Measurements from ENCODE around the gene KIAA1328.

GRCh38 chr18:37033419-37033818 is 204.5 kb downstream of the KIAA1328 start:
- TF ChIP-seq, protein P1, sequence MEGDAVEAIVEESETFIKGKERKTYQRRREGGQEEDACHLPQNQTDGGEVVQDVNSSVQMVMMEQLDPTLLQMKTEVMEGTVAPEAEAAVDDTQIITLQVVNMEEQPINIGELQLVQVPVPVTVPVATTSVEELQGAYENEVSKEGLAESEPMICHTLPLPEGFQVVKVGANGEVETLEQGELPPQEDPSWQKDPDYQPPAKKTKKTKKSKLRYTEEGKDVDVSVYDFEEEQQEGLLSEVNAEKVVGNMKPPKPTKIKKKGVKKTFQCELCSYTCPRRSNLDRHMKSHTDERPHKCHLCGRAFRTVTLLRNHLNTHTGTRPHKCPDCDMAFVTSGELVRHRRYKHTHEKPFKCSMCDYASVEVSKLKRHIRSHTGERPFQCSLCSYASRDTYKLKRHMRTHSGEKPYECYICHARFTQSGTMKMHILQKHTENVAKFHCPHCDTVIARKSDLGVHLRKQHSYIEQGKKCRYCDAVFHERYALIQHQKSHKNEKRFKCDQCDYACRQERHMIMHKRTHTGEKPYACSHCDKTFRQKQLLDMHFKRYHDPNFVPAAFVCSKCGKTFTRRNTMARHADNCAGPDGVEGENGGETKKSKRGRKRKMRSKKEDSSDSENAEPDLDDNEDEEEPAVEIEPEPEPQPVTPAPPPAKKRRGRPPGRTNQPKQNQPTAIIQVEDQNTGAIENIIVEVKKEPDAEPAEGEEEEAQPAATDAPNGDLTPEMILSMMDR (conservative IDR thresholded peaks at IDR 0.05): no peak
- no peak for TF ChIP-seq ZFX (IDR thresholded peaks at IDR 0.05)

Measured in C4-2B (cell line).